CD4-positive, alpha-beta T cell treated with Interleukin-15 for 1 hour (primary cell): ENCODE measurements around the gene SOHLH2.

ENCODE experiments used
- DNase-seq: peaks from one replicate; pipeline ENCODE4 v3.0.0-alpha.2; 2020

SOHLH2 gene

GRCh38 chr13:36130552-36131221, 83.7 kb downstream of the SOHLH2 start:
- DNase-seq = no peak

GRCh38 chr13:36130193-36130551, 84.2 kb downstream of the SOHLH2 start:
- DNase-seq = no peak

DNA sequence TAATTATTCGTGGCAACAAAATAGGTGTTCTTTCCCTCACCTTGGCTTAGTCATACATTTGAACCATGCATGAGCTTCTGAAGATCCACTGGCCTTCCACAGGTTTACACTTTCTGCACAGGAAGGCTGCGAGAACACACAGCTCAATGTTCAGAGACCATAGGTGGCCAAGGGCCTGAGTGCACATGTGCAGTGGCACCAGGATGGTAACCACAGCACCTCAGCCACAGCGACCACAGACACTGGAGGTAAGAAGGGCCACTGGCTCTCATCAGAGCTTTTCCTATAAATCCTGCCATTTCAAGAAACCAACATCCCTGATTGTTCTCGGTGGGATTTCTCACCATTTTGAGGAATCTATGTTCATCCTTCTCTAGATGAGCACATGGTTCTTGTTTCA, 84.8 kb downstream of the SOHLH2 start:
- no peak for DNase-seq

- no peak for DNase-seq
These were observed 87.9 kb downstream of the SOHLH2 start for GRCh38 chr13:36126491-36126890.

DNA sequence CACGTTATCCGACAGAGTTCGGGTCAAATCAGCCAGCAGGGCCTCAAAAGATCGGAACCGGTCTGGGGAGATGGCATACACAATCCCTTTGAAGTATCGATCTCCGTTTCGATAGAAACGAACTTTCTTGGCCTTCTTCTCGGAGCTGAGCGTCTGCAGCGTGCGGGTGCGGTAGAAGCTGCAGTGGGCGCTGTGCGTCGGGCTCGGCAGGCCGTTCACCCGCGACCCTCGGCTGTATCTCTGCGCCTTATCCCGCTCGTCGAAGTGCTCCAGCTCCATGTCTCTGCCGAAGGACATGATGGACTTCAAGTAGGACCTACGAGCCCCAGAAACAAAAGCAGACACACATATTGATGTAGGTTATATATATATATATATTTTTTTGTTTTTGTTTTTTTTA, 88.5 kb downstream of the SOHLH2 start:
- no peak for DNase-seq

DNA sequence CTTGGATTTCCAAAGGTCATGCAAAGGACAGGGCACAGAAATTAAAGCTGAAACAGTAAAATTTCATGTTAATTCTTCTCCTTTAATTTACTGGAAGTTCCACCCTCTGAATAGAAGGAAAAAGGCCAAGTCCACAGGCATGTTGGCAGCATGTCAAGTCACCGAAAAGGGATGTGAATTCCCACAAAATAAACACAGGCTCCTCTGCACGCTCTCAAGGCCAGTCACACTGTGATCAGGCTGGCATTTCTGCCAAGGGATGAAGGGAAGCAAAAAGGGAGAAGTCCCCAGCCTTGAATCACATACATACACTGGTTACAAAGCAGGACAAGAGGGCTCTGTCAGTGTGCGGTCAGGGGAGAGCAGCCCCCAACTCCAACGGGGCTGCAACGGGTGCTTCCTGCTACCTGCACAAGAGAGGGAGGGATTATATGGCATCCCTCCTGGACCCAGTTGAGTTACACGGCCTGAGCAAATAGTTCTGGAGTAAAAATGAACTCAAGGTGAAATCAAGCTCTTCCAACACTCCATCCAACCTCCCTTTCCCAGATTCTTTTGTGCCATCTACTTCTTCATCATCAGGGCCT, 90.0 kb downstream of the SOHLH2 start:
- DNase-seq = no peak
